GM10266 (cell line): Measurements from ENCODE around the gene SSTR5.

Source experiments
- DNase-seq: peaks from one replicate; pipeline ENCODE4 v3.0.0; 2012; ENCODE audit errors: extremely low spot score
- CTCF ChIP-seq: IDR thresholded peaks from 2 replicates; pipeline ENCODE4 v1.5.1; 2012; ENCODE audit warnings: mild to moderate bottlenecking, low read depth; ENCODE audit not compliant: control insufficient read depth, insufficient read depth; ENCODE audit errors: missing control alignments

Gene SSTR5

DNA sequence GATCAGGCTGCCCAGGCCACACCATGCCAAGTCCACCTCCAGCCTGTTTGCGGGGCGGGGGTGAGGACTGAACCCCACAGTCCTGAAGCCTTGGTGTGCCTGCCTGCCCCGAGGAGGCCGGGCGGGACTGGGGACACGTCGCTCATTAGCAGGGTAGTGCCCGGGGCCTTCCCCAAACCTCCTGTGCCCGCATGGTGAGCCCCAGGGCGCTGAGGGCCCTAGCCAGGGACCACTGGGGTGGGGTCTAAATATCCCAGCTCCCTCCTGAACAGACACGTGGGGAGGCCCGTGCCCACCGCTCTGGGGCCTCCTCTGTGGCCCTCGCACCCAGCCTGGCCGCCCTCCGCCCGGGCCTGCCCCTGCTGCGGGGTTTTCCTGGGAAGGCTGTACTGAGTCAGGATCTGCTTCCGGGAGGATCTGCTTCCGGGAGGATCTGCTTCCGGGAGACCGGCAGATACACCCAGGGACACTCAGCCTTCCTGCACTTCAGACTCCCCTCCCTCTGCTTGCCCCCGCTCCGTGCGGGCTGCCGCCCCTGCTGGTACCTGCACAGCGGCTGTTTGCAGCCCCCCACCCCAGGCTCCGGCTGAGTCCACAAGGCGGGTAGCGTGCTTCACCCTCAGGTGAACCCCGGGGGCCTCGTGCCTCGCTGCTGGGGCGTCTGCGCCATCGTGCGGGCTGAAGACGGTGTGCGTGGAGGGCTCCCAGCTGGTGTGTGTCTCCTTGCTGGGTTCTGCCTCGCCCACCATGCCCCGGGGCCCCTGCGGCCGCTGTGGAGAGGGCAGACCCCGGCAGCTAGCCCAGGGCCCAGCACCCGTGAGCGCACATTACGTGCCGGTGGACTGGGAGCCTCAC, 56.8 kb downstream of the SSTR5 start:
- no peak for DNase-seq
- no peak for TF ChIP-seq CTCF

DNA sequence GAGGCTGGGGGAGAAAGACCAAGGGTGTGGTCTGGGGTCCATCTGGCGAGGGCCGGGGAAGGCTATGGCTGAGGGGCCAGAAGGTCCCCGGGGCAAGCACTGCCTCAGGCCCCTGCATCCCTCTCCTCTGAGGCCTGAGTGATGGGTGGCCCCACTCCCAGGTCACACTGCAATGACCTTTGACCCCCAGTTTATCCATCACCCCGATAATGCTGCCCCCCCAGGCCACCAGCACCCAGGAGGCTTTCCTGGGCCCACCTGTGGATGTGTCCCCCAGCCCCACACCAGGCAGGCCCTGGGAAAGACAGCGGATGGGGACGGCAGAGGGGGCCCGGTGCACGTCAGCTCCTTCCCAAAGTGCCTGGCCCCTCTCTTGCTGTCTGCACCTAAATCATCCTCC, 57.8 kb downstream of the SSTR5 start:
- no peak for TF ChIP-seq CTCF

More for the DNA sequence above, 57.8 kb downstream of the SSTR5 start:
- no peak for DNase-seq
